GM12872 (cell line): ENCODE measurements around the gene OR56A3.

Experiments
- TF ChIP-seq, protein P1 (sequence below): IDR thresholded peaks from 3 replicates; pipeline ENCODE4 v1.5.1; 2011; ENCODE audit warnings: low read depth, mild to moderate bottlenecking, low read length, moderate library complexity; ENCODE audit not compliant: insufficient read depth

Gene OR56A3, protein sequence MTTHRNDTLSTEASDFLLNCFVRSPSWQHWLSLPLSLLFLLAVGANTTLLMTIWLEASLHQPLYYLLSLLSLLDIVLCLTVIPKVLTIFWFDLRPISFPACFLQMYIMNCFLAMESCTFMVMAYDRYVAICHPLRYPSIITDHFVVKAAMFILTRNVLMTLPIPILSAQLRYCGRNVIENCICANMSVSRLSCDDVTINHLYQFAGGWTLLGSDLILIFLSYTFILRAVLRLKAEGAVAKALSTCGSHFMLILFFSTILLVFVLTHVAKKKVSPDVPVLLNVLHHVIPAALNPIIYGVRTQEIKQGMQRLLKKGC

DNA sequence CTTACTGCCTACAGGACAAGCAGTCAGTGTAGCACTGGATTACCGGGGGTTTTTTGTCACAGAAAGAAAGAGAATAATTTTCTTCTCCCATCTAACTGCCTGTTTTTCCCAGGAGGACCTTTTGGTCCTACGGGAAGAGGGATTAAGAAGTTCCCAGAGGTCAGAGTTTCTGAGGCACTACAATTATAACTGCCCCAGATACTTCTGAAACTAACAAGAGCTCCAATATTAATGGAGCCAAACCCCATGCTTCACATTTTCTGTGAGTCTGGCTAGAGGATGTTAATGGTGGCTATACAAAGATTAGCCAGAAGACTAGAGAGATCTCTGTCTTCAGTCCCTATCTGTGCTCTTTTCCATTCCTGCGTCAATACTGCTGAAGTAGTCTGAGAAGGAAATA lies at the start of gene OR56A3:
OR56A3 (plus strand) TSS at position 301 of the 400 bp plus-strand sequence. CDS start 5,096 bp downstream, outside the sequence.
- TF ChIP-seq, protein P1, sequence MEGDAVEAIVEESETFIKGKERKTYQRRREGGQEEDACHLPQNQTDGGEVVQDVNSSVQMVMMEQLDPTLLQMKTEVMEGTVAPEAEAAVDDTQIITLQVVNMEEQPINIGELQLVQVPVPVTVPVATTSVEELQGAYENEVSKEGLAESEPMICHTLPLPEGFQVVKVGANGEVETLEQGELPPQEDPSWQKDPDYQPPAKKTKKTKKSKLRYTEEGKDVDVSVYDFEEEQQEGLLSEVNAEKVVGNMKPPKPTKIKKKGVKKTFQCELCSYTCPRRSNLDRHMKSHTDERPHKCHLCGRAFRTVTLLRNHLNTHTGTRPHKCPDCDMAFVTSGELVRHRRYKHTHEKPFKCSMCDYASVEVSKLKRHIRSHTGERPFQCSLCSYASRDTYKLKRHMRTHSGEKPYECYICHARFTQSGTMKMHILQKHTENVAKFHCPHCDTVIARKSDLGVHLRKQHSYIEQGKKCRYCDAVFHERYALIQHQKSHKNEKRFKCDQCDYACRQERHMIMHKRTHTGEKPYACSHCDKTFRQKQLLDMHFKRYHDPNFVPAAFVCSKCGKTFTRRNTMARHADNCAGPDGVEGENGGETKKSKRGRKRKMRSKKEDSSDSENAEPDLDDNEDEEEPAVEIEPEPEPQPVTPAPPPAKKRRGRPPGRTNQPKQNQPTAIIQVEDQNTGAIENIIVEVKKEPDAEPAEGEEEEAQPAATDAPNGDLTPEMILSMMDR, result no peak

DNA sequence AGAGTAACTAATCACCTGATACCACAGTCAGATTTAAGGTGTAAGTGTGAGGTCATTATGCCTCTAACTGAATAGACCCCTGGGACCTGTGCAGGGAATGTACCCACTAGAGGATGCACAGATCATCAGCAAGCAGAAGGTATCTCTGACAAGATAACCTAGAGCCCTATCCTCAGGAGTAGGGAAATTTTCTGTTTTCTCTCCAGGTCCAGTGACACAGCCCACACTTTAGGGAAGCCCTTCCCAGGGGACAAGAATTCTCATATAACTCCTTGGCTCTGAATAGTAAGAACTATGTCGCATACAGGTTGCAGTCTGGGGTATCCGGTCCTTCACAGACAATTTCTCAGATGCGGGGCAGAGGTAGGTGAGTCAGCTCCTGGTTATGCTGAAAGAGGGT lies 49.1 kb upstream of the OR56A3 start, which contains the start of gene OR52E5:
OR52E5 (plus strand) TSS at position 301 of the 400 bp plus-strand sequence. CDS start 7,569 bp downstream, outside the sequence.
- TF ChIP-seq, protein P1, result no peak

DNA sequence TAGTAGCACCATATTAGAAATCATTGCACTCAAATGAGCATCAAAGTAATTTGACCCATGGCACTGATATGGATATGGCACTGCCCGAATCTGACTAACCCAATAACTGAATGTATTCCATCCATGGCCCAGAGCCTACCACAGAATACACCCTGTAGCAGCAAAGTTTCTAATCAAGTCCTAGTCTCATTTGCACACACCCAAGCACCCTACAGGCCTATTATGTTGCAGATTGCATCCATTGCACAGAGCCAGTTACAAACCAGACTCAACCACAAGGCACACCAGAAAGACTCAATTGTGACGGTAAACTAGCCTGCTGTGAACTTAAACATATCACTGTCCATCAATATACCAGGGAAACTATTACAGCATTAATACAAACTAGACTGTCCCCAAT lies 42.5 kb upstream of the OR56A3 start:
- TF ChIP-seq, protein P1, result no peak

DNA sequence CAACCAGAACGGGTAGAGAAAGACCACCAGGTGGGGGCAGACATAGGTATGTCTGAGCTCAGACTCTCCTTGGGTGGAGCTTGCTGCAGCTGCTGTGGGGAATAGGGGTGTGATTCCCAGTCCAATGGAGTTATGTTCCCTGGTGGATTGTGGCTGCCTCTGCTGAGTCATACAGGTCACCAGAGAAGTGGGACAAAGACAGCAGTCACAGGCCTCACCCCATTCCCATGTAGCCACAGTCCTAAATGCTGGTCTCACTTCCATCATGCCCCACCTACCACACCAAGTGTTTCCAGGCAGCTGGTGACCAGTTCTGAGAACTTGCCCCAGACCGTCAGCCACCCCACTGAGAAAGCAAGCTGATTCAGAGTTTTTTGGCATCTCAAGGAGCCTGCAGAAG lies 31.5 kb upstream of the OR56A3 start:
- TF ChIP-seq, protein P1, result no peak

DNA sequence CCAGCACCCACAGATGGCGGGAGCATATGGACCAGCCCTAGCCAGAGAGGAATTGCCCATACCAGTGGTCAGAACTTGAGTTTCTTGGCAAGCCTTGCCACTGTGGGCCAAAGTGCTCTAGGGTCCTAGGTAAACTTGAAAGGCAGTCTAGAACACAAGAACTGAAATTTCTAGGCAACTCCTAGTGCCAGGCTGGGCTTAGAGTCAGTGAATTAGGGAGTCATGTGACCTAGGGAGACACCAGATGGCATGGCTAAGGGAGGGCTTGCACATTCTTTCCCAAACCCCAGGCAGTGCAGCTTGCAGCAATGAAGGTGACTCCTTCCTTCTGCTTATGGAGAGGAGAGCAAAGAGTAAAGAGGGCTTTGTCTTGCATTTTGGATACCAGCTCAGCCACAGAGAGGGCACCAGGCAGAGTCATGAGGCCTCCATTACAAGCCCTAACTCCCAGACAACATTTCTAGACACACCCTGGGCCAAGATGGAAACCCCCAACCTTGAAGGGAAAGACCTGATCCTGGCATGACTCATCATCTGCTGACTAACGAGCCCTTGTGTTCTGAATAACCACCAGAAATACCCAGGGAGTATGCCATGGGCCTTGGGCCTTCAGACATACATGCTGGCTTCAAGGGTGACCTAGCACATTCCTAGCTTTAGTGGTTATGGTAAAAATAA lies 19.2 kb upstream of the OR56A3 start:
- TF ChIP-seq, protein P1, result no peak

DNA sequence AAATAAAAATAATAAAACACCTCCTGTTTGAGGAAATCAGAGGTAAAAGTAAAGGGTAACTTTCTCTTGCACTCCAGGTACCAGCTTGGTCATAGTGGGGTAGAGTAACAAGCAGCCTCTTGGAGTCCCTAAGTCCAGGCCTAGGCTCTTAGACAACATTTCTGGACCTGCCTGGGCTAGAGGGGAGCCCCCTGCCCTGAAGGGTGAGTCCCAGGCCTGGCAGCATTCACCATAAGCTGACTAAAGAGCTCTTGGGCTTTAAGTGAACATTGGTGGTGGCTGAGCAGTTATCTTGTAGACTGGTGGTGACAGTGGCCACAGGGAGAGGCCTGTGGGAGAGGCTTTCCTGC lies 18.6 kb upstream of the OR56A3 start:
- TF ChIP-seq, protein P1, result no peak

DNA sequence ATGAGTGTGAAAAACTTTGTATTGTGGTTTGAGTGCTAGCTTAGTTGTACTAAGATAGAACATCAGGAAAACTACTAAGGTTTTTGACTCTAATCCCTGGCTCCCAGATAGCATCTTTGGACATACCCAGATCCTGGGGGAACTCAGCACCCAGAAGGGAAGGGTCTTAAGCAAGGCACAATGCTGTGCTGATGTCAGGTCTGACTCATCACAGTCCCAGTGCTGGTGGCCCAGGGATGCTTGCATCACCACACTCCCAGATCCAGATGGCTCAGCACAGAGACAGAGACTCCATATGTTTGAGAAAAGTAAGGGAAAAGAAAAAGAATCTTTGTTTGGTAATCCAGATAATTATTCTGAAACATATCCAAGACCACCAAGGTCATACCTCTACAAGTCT lies 18.3 kb upstream of the OR56A3 start:
- TF ChIP-seq, protein P1, result no peak
